GM12878 (cell line): ENCODE data around the gene BMPR2. TPM values are rescaled to one million over a fixed set of nuclear protein-coding genes. Genes with fewer than 3 reads are reported as not detected.

Experiments
- ATAC-seq: fragments of 200-7000 bp; cut with Tn5 transposase; 3 replicates; pipeline ENCODE4 v1.9.1; 2020; ENCODE audit warnings: mild to moderate bottlenecking, moderate library complexity
- BruUV-seq: library from RNA; stranded (reverse); fragments of 400-500 nt; replicated peaks from 2 replicates; lab custom pipeline; 2021; lab: Mats Ljungman, UMichigan
- CTCF ChIA-PET: fragments of 300-600 bp; sonication (Branson Sonifier 250); formaldehyde crosslinking; extraction: SDS; loops from one replicate; lab custom pipeline; 2021; ENCODE audit warnings: inconsistent platforms; lab: Yijun Ruan, JAX
- POLR2A ChIA-PET: fragments of 350-600 bp; formaldehyde crosslinking; extraction: SDS; loops from one replicate; lab custom pipeline; 2021; ENCODE audit warnings: inconsistent platforms; lab: Charles Lee
- RAD21 ChIA-PET: fragments of 300-600 bp; sonication (Branson Sonifier 250); formaldehyde crosslinking; loops from one replicate; lab custom pipeline; 2023; ENCODE audit warnings: antibody characterized with exemption; ENCODE audit not compliant: unreplicated experiment; lab: Charles Lee
- SMC1A ChIA-PET: fragments of 300-600 bp; sonication (Branson Sonifier 250); formaldehyde crosslinking; loops from one replicate; lab custom pipeline; 2023; ENCODE audit not compliant: unreplicated experiment, uncharacterized antibody; lab: Charles Lee
- DNase-seq: peaks from one replicate; pipeline ENCODE4 v3.0.0-alpha.2; 2011; ENCODE audit warnings: low read depth, low spot score
- FAIRE-seq: peaks from 3 replicates; lab custom pipeline; 2011; peaks lifted over from hg19 to GRCh38; lab: Jason Lieb, UNC
- H2AFZ ChIP-seq: 2 replicates; pipeline ENCODE4 v1.6.0; 2011; ENCODE audit warnings: low read depth, low read length, control low read depth; ENCODE audit not compliant: control insufficient read depth
- H3K27ac ChIP-seq: 2 replicates; pipeline ENCODE4 v1.5.1; 2011; ENCODE audit warnings: control low read depth; ENCODE audit not compliant: control insufficient read depth, insufficient read depth
- H3K27me3 ChIP-seq, 2 experiments: replicated peaks in 1 of 2; 2 replicates each; pipeline versions ENCODE4 v1.6.0 to v1.6.1; 2011; ENCODE audit warnings: low read length in 1 of 2; ENCODE audit not compliant: control insufficient read depth in 2 of 2, insufficient read depth in 2 of 2
- H3K36me3 ChIP-seq, 2 experiments: 2 replicates each; pipeline ENCODE4 v1.5.1; 2011; ENCODE audit warnings: low read length in 1 of 2; ENCODE audit not compliant: control insufficient read depth in 2 of 2, insufficient read depth in 2 of 2
- H3K4me1 ChIP-seq: 2 replicates; pipeline ENCODE4 v1.6.1; 2011; ENCODE audit warnings: mild to moderate bottlenecking, low read length, moderate library complexity, mixed read lengths; ENCODE audit not compliant: control insufficient read depth, insufficient read depth
- H3K4me2 ChIP-seq: 2 replicates; pipeline ENCODE4 v1.6.0; 2011; ENCODE audit warnings: control low read depth; ENCODE audit not compliant: control insufficient read depth, insufficient read depth
- H3K4me3 ChIP-seq: fragments of 200-600 bp; sonication (generic); 2 replicates; pipeline ENCODE4 v1.5.1; 2016
- H3K79me2 ChIP-seq: 2 replicates; pipeline ENCODE4 v1.6.0; 2011; ENCODE audit warnings: low read length; ENCODE audit not compliant: control insufficient read depth, insufficient read depth
- H3K9ac ChIP-seq: 2 replicates; pipeline ENCODE4 v1.8.0; 2011; ENCODE audit warnings: low read length, control low read depth, mixed read lengths; ENCODE audit not compliant: control insufficient read depth, insufficient read depth
- H3K9me3 ChIP-seq: replicated peaks from 3 replicates; pipeline ENCODE4 v1.5.1; 2011; ENCODE audit warnings: mild to moderate bottlenecking, low read length; ENCODE audit not compliant: control insufficient read depth, insufficient read depth
- H4K20me1 ChIP-seq: 2 replicates; pipeline ENCODE4 v1.6.0; 2011; ENCODE audit not compliant: control insufficient read depth, insufficient read depth
- ATF2 ChIP-seq: IDR thresholded peaks from 2 replicates; pipeline ENCODE4 v1.6.1; 2012; ENCODE audit warnings: low read length, inconsistent platforms
- DPF2 ChIP-seq: fragments of 450-650 bp; IDR thresholded peaks from 2 replicates; pipeline ENCODE4 v1.6.1; 2017; ENCODE audit warnings: mild to moderate bottlenecking
- IKZF2 ChIP-seq, 2 experiments: fragments of 450-650 bp; IDR thresholded peaks; 2 replicates each; pipeline ENCODE4 v1.6.1; 2017; ENCODE audit warnings: mild to moderate bottlenecking in 2 of 2, moderate library complexity in 2 of 2
- NFIC ChIP-seq: IDR thresholded peaks from 2 replicates; pipeline ENCODE4 v1.6.1; 2012; ENCODE audit warnings: low read depth, mild to moderate bottlenecking, inconsistent platforms, low read length, moderate library complexity
- POLR2AphosphoS2 ChIP-seq: IDR thresholded peaks from 2 replicates; pipeline ENCODE4 v1.6.1; 2011; ENCODE audit warnings: low read depth, mild to moderate bottlenecking, low read length, improper control_type of control experiment, moderate library complexity
- WGBS: methylation state at CpG from one replicate; pipeline ENCODE4 v1.1.6; 2016; ENCODE audit warnings: low lambda C conversion rate; ENCODE audit not compliant: insufficient replicate concordance, insufficient coverage; ENCODE audit errors: missing lambda C conversion rate; 5-methylcytosine and 5-hydroxymethylcytosine counted together
- in situ Hi-C: fragments of 300-500 bp; cut with MboI; formaldehyde crosslinking; loops from 9 replicates; pipeline ENCODE4 v1.14.3; 2018; ENCODE audit warnings: mixed read lengths
- intact Hi-C: fragments of 100-400 bp; cut with micrococcal nuclease; formaldehyde crosslinking; loops from one replicate; pipeline ENCODE4 v1.14.2; 2022; ENCODE audit not compliant: unreplicated experiment
- polyA plus RNA-seq, 11 experiments: library from polyadenylated mRNA; depleted of rRNA in 4 of 11; unstranded in 6 of 11; stranded (reverse) in 5 of 11; fragments of >200 nt; fragmentation: Nextera tagmentation in 4 of 11; fragmentation: Illumina TruSeq in 1 of 11; extraction: Ambion mirVana in 4 of 11; extraction: Trizol in 1 of 11; gene quantifications; 1 replicate in 1 of 11; 2 replicates in 10 of 11; pipeline versions ENCODE4 v1.2.1 to v1.2.3, GENCODE V29; 2011 to 2016; ENCODE audit warnings: inconsistent platforms in 2 of 11, missing spikeins in 2 of 11, low read depth in 1 of 11
- total RNA-seq, 4 experiments: library from RNA; depleted of rRNA in 3 of 4; stranded (reverse); fragments of >200 nt in 3 of 4; fragmentation: Illumina TruSeq in 1 of 4; extraction: Trizol in 1 of 4; gene quantifications; 2 replicates each; pipeline versions ENCODE4 v1.2.1 to v1.2.3, GENCODE V29; 2013 to 2021

BMPR2 gene
- total and polyA plus RNA-seq, 10 of the 15 experiments (the other 5 are each of a cell fraction or from before 2014, with no cell fraction given): 2.4 to 33.0 (median 7.1) TPM

GRCh38 chr2:202599911-202600310, 223.8 kb downstream of the BMPR2 start (continued):
- TF ChIP-seq DPF2: no peak
- TF ChIP-seq, all 136 proteins: peak for 0

- H3K4me2 ChIP-seq: peak overlapping the region; percentile 56; the same call in 1 of the 2 replicates
- TF ChIP-seq POLR2AphosphoS2: no peak
- TF ChIP-seq NFIC: peak; percentile 32; the same call in 1 of the 2 replicates
- 0 out of 4 replicates have a peak, but pooled peaks of 1 of the 2 experiments have one; percentile 9 for TF ChIP-seq IKZF2 (IDR thresholded peaks at IDR 0.05)
- TF ChIP-seq ATF2: peak; percentile 44; the same call in 1 of the 2 replicates
- no peaks in the 10 kb centered on the region; the same call in 2 of the 3 replicates for H3K9me3 ChIP-seq
- WGBS: 42% methylated on average over 4 of the region's 4 CpGs
- H3K27me3 ChIP-seq: no peaks in the 10 kb centered on the region
- in situ Hi-C loops: no loop called here
- RAD21 ChIA-PET: no interaction called here
- H4K20me1 ChIP-seq: no peaks in the 10 kb centered on the region
- DNase-seq (peak; percentile 27), ATAC-seq (no peak), FAIRE-seq (no peak)
- H3K4me3 ChIP-seq: no peak overlapping the region
- BruUV-seq: no TSS peak
- POLR2A ChIA-PET: interaction anchor here (0.6 kb wide), 1 partner anchor 36 kb away, joined by 3 read pairs; no protein-coding TSS in a partner anchor
- CTCF ChIA-PET: no interaction called here
- H3K4me1 ChIP-seq: peaks cover 30% of the 10 kb centered on the region
- H3K79me2 ChIP-seq: no peaks in the 10 kb centered on the region
- H3K36me3 ChIP-seq: no peaks in the 10 kb centered on the region
- H3K27ac ChIP-seq: no peak overlapping the region
- intact Hi-C loops: no loop called here
- H3K9ac ChIP-seq: no peak overlapping the region
- H2AFZ ChIP-seq: peak overlapping the region; percentile 68
- SMC1A ChIA-PET: no interaction called here
Observed at GRCh38 chr2:202604699-202605098, 228.6 kb downstream of the BMPR2 start.
